ENCODE data around the gene THOC6.
"Not testable (repeated sequence)": the region's sequence is repeated elsewhere in the genome, so short reads cannot be mapped to it uniquely, and the experiment has no call there.

THOC6 gene

DNA sequence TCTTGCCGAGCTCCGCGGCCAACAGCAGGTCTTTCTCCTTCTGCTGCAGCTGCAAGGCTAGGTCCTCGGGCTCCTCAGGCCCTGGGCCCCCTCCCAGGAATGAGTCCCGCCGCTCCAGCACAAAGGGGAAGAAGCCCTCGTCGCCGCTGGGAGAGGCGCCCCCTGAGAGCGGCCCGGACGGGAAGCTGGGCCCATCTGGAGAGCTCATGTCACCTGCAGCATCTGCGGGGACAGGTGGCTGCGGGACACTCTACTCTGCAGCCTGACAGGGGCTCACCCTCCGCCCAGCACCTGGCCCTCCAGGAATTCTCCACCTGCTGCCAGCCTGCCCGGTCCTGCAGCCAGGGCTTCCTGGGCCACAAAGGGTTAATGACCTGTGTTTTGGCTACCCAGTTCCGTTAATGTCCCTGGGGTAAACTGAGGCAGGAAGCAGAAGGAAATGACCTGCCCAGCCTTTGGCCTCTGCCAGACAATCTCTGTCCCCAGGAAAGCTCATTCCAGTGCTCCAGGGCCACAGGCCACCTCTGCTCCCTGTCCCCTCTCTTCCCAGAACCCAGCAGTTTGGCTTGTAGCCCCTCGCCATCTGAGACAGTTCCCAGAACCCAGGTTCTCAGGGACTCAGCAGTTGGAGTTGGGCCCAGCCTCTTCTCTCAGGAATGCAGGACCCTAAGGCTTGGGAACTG, 11.6 kb downstream of the THOC6 start:
- DNase-seq, result no peak

DNA sequence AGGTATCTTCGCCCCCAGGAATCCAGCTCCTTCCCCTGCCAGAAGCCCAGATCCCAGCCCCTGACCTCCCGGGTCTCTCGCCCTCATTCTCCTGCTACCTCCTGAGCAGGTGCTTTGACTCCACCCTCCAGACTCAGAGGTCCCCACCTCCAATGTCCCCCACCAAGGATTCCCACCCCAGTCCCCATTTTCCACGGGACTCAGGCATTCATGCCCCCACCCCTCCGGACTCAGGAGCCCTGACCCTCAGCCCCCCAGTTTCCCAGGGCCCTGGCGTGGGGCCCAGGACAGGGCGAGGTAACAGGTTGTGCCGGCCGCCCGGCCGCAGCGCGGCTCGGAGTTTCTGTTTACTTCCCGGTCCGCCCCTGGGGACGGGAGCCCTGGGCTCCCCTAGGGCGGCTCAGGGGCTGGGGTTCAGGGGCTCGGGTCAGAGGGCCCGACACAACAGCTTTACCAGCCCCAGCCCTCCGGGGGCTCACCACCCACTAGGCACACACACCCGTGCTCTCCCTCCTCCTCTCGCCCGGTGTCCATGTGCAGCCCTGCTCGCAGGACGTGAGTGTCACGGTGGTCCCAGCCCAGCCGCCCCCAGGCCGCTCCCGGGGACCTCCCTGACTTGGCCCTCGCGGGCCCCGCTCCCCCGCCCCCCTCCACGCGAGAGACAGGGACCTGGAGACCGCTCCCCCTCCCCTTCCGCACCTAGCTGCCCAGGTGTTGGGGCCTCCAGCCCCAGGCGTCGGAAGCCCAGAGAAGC, 12.3 kb downstream of the THOC6 start:
- no peak for DNase-seq

GRCh38 chr16:3036726-3037315, 13.0 kb downstream of the THOC6 start, which contains the start of gene BICDL2:
Gene BICDL2, minus strand, starts transcription at chr16:3036944. Its CDS starts 1,448 bp downstream, at chr16:3035496.
- no peak for DNase-seq

DNA sequence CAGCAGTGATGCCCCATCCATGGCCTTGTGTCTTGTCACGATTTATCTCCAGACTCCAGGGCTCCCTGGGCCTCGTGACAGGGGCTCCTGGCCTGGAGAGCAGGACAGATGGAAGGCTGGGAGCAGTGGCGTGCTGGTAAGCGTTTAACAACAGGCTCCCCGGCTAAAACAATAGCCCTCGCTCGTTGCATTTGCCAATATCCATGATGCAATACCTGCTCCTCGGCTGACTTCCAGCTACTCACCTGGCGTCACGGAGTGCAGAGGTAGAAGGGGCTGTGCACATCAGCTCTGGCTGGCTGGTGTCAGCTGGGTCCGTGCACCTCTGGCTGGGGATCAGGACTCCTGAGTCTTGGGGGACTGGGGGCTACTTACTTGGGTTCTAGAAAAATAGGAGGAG, 14.4 kb downstream of the THOC6 start:
- DNase-seq, result peak; percentile 10

GRCh38 chr16:3038896-3039295, 15.1 kb downstream of the THOC6 start:
- DNase-seq, result no peak

GRCh38 chr16:3042376-3042775, 18.5 kb downstream of the THOC6 start:
- no peak for DNase-seq

GRCh38 chr16:3044708-3045107, 20.9 kb downstream of the THOC6 start:
- DNase-seq, result no peak

GRCh38 chr16:3045758-3046640, 22.2 kb downstream of the THOC6 start, which contains the start of gene MMP25:
Gene MMP25, plus strand, starts transcription at chr16:3046561. Its CDS starts 357 bp downstream, at chr16:3046918.
- no peak for DNase-seq

GRCh38 chr16:3046641-3047386, 23.0 kb downstream of the THOC6 start:
- no peak for DNase-seq

- no peak for DNase-seq
Measured at GRCh38 chr16:3047387-3047720, 23.5 kb downstream of the THOC6 start.

DNA sequence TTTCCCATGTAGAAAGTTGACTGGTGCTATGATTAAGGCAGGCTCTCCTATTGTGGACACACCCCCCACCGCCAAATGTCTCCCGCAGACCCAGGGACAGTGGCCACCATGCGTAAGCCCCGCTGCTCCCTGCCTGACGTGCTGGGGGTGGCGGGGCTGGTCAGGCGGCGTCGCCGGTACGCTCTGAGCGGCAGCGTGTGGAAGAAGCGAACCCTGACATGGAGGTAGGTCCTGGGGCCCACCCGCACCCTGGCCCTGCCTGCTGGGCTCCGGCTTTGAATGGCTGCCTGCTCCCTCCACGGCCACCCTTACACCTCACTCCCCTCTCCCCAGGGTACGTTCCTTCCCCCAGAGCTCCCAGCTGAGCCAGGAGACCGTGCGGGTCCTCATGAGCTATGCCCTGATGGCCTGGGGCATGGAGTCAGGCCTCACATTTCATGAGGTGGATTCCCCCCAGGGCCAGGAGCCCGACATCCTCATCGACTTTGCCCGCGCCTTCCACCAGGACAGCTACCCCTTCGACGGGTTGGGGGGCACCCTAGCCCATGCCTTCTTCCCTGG, 26.2 kb downstream of the THOC6 start:
- DNase-seq, result no peak

DNA sequence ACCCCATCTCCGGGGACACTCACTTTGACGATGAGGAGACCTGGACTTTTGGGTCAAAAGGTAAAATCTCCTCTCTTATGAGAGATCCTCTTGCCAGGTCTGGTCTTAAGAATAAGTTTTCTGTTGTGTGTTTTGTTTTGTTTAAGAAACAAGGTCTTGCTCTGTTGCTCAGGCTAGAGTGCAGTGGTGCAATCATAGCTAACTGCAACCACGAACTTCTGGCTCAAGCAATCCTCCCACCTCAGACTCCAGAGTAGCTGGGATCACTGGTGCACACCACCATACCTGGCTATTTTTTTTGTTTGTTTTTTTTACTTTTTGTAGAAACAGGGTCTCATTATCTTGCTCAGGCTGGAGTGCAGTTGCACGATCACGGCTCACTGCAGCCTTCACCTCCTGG, 26.7 kb downstream of the THOC6 start:
- DNase-seq, result no peak

GRCh38 chr16:3051009-3051408, 27.2 kb downstream of the THOC6 start:
- no peak for DNase-seq

- DNase-seq, result no peak
Measured at GRCh38 chr16:3051494-3051893, 27.7 kb downstream of the THOC6 start.

DNA sequence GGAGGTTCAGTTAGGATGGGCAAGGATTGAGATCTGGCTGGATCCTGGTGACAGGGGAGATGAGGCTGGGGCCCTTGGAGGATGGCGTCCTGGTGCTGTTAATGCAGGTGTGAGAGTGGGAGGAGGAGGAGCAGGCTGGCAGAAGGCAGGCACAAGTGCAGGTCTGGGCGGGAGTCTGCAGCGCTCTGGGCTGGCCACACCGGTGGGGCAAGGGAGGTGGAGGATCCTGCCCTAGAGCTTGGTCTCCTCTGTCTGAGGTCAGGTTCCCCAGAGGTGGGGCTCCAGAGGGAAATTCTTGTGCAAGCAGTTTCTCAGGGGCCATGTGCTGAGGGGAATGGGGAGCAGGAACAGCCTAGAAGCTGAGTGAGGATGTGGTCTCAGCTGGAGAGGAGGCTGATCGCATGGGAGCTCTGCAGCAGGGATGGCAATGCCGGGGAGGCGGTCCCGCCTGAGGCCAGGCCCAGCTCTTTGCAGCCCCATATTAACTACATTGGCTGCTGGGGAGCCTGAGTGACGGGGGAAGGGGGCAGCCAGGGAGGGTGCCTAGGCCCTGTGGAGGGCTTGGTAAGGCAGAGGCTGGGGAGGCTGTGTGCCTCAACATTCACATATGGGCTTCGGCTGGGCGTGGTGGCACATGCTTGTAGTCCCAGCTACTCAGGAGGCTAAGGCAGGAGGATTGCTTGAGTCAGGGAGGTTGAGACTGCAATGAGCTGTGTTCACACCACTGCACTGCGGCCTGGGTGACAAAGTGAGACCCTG, 28.9 kb downstream of the THOC6 start:
- DNase-seq, result not testable (repeated sequence)

GRCh38 chr16:3053330-3053710, 29.5 kb downstream of the THOC6 start:
- not testable (repeated sequence) for DNase-seq

GRCh38 chr16:3054965-3055733, 31.3 kb downstream of the THOC6 start:
- DNase-seq, result no peak

DNA sequence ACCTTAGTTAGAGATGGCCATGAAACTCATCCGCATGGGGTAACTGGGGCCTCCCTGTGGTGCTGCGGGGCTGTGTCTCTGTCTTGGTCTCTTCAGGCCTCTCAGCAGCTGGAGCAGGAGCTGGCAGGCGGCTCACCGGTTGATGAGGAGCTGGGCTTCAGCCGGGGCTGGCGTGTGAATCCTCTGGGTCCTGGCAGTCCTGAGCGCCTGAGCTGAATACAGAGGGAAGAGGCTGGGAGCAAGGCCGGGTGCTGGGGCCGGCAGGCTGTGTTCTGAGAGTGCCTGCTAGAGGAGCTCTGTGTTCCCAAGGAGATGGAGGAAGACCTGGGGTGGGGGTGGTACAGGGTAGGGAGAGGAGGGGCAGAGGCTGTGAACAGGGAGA, 31.9 kb downstream of the THOC6 start:
- not testable (repeated sequence) for DNase-seq

- no peak for DNase-seq
Measured at GRCh38 chr16:3056336-3057180, 32.7 kb downstream of the THOC6 start.

Measured in NCI-H2029 treated with DMSO at 0.1 percent for 48 hours (cell line).